PFSK-1 (cell line): ENCODE data around the gene ZDHHC1.

Experiments
- POLR2AphosphoS5 ChIP-seq: IDR thresholded peaks from 2 replicates; pipeline ENCODE4 v1.6.1; 2012; ENCODE audit warnings: low read depth, mild to moderate bottlenecking, control low read depth, low read length, moderate library complexity
- REST ChIP-seq, 2 experiments: IDR thresholded peaks; 2 replicates each; pipeline versions ENCODE4 v1.6.1 to v1.8.0; 2011 to 2012; ENCODE audit warnings: low read depth in 2 of 2, low read length in 2 of 2, control low read depth in 1 of 2, inconsistent platforms in 1 of 2, mild to moderate bottlenecking in 1 of 2, moderate library complexity in 1 of 2; ENCODE audit not compliant: insufficient read depth in 1 of 2
- SIN3A ChIP-seq: IDR thresholded peaks from 2 replicates; pipeline ENCODE4 v1.6.1; 2012; ENCODE audit warnings: mild to moderate bottlenecking, low read length, moderate library complexity, borderline replicate concordance; ENCODE audit not compliant: insufficient read depth
- TAF1 ChIP-seq: IDR thresholded peaks from 2 replicates; pipeline ENCODE4 v1.6.1; 2012; ENCODE audit warnings: low read length, control low read depth, borderline replicate concordance; ENCODE audit not compliant: insufficient read depth

GRCh38 chr16:67438824-67439393 is 22.6 kb upstream of the ZDHHC1 start:
- TF ChIP-seq TAF1 = no peak
- no peak for TF ChIP-seq POLR2AphosphoS5
- TF ChIP-seq REST (IDR thresholded peaks at IDR 0.05; ENCODE audit: insufficient read depth in 1 of 2, low read depth in 2 of 2, low read length in 2 of 2) = no peak
- TF ChIP-seq SIN3A = no peak
